GM12878 (cell line): ENCODE measurements around the gene ITSN1.

Source experiments
- POLR2AphosphoS2 ChIP-seq: IDR thresholded peaks from 2 replicates; pipeline ENCODE4 v1.6.1; 2011; ENCODE audit warnings: low read depth, mild to moderate bottlenecking, low read length, improper control_type of control experiment, moderate library complexity
- RAD21 ChIP-seq: IDR thresholded peaks from 2 replicates; pipeline ENCODE4 v1.6.1; 2011; ENCODE audit warnings: mild to moderate bottlenecking, low read depth, low read length, moderate library complexity; ENCODE audit not compliant: insufficient read depth

DNA sequence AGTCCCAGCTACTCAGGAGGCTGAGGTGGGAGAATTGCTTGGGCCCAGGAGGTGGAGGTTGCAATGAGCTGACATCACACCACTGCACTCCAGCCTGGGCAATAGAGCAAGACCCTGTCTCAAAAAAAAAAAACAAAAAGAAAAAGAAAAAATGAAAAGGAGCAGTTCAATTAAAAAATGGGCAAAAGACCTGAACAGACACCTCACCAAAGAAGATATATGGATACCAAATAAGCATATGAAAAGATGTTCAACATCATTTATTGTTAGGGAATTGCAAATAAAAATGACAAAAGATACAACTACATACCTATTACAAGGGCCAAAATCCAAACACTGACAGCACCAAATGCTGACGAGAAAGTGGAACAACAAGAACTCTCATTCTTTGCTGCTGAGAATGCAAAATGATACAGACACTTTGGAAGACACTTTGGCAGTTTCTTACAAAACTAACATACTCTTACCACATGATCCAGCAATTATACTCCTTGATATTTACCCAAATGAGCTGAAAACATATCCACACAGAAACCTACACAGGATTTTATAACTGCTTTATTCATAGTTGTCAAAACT is 302.0 kb downstream of the ITSN1 start:
- TF ChIP-seq RAD21 (no peak), POLR2AphosphoS2 (no peak)
